ENCODE data around the gene ARID5A. TPM values are rescaled to one million over a fixed set of nuclear protein-coding genes. Genes with fewer than 3 reads are reported as not detected.

Gene ARID5A
- total RNA-seq, 1 donor, result 7.6 TPM

GRCh38 chr2:96538487-96539214 lies 2.1 kb downstream of the ARID5A start:
- DNase-seq (ENCODE audit: insufficient read length, low spot score, missing footprints), result peak; percentile 44
- Histone ChIP-seq H3K27ac (ENCODE audit: low read depth, low read length) (no peak overlapping the region), H2AFZ (ENCODE audit: low read length) (no peak overlapping the region), H3K4me2 (ENCODE audit: insufficient read depth, low read length) (peak overlapping the region; percentile 90), H3K27me3 (ENCODE audit: insufficient read depth, low read length) (no peaks in the 10 kb centered on the region), H4K20me1 (ENCODE audit: insufficient read depth, low read length) (peaks cover 42% of the 10 kb centered on the region), H3K4me1 (ENCODE audit: insufficient read depth, low read length) (peaks cover 30% of the 10 kb centered on the region), H3K36me3 (ENCODE audit: insufficient read depth, low read length) (no peaks in the 10 kb centered on the region), H3K9me3 (ENCODE audit: low read depth, low read length) (no peaks in the 10 kb centered on the region), H3K79me2 (ENCODE audit: insufficient read depth, low read length) (peaks cover 25% of the 10 kb centered on the region), H3K4me3 (ENCODE audit: insufficient read depth, low read length) (peak overlapping the region; percentile 83)
- no peak for TF ChIP-seq CTCF (IDR thresholded peaks at IDR 0.05; ENCODE audit: extremely low read depth, low read depth, low read length)

- no peaks in the 10 kb centered on the region for H3K9me3 ChIP-seq (ENCODE audit: low read depth, low read length)
- H3K4me3 ChIP-seq (ENCODE audit: insufficient read depth, low read length), result no peak overlapping the region
- peaks cover 25% of the 10 kb centered on the region for H3K79me2 ChIP-seq (ENCODE audit: insufficient read depth, low read length)
- peaks cover 42% of the 10 kb centered on the region for H4K20me1 ChIP-seq (ENCODE audit: insufficient read depth, low read length)
- no peak overlapping the region for H3K27ac ChIP-seq (ENCODE audit: low read depth, low read length)
- no peak for TF ChIP-seq CTCF (IDR thresholded peaks at IDR 0.05; ENCODE audit: extremely low read depth, low read depth, low read length)
- H3K27me3 ChIP-seq (ENCODE audit: insufficient read depth, low read length), result no peaks in the 10 kb centered on the region
- H3K36me3 ChIP-seq (ENCODE audit: insufficient read depth, low read length), result no peaks in the 10 kb centered on the region
- H2AFZ ChIP-seq (ENCODE audit: low read length), result no peak overlapping the region
- no peak overlapping the region for H3K4me2 ChIP-seq (ENCODE audit: insufficient read depth, low read length)
- peaks cover 24% of the 10 kb centered on the region for H3K4me1 ChIP-seq (ENCODE audit: insufficient read depth, low read length)
- no peak for DNase-seq (ENCODE audit: insufficient read length, low spot score, missing footprints)
Measured at GRCh38 chr2:96539215-96539920, 2.8 kb downstream of the ARID5A start.

DNA sequence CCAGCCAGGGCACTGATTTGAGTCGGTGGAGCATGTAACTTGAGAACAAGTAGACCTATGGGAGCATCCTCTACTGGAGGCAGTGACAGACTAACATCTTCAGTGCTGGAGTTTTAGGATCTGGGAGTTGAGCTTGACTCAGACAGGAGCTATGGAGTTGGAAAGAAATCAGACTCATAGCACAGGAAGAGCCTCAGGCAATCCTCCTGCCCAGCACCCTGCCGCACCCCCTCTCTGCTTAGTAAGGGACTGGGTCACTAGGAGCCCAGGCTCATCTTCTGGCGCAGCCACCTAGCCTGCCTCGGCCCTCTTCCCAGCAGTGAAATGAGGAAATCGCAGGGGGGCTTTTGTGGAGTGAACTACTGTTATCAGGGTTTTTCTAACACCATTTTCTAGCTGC lies 3.6 kb downstream of the ARID5A start:
- H3K4me2 ChIP-seq (ENCODE audit: insufficient read depth, low read length), result no peak overlapping the region
- H3K9me3 ChIP-seq (ENCODE audit: low read depth, low read length), result no peaks in the 10 kb centered on the region
- H4K20me1 ChIP-seq (ENCODE audit: insufficient read depth, low read length), result peaks cover 42% of the 10 kb centered on the region
- H3K4me3 ChIP-seq (ENCODE audit: insufficient read depth, low read length), result no peak overlapping the region
- no peak overlapping the region for H3K27ac ChIP-seq (ENCODE audit: low read depth, low read length)
- DNase-seq (ENCODE audit: insufficient read length, low spot score, missing footprints), result peak; percentile 79
- no peak overlapping the region for H2AFZ ChIP-seq (ENCODE audit: low read length)
- H3K4me1 ChIP-seq (ENCODE audit: insufficient read depth, low read length), result peaks cover 24% of the 10 kb centered on the region
- no peaks in the 10 kb centered on the region for H3K27me3 ChIP-seq (ENCODE audit: insufficient read depth, low read length)
- no peak for TF ChIP-seq CTCF (IDR thresholded peaks at IDR 0.05; ENCODE audit: extremely low read depth, low read depth, low read length)
- H3K79me2 ChIP-seq (ENCODE audit: insufficient read depth, low read length), result peaks cover 25% of the 10 kb centered on the region
- no peaks in the 10 kb centered on the region for H3K36me3 ChIP-seq (ENCODE audit: insufficient read depth, low read length)
